Measurements from ENCODE around the gene NDUFAF2. TPM values are rescaled to one million over a fixed set of nuclear protein-coding genes. Genes with fewer than 3 reads are reported as not detected.

The NDUFAF2 gene
- total RNA-seq, 1 experiment from 2014 or later, result 44.5 TPM

DNA sequence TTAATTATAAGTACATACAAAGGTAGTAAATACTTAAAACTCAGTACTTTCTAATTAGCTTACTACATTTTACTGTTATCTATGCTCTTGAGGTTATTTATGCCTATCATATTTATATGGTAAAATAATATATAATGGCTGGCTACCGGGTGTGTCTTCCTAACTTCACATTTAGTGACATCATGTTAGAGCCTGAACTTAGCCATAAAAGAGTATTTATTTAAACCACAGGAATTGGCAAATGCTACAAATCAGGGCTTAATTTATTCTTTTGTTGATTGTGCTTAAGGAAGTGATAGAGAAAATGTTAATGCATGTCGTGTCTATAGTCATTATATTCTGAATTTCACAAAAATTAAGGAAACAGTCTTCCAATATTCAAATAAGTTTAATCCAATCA is 73.1 kb downstream of the NDUFAF2 start:
- CTCF ChIA-PET, result interaction anchor here (0.6 kb wide), 1 partner anchor 319 kb away, joined by 3 read pairs; no protein-coding TSS in a partner anchor
- H3K27me3 Mint-ChIP-seq (ENCODE audit: unreplicated experiment), result no peaks in the 10 kb centered on the region
- DNase-seq, result no peak
- intact Hi-C loops (cut with micrococcal nuclease; ENCODE audit: unreplicated experiment), result no loop called here
- TF ChIP-seq, protein P1, sequence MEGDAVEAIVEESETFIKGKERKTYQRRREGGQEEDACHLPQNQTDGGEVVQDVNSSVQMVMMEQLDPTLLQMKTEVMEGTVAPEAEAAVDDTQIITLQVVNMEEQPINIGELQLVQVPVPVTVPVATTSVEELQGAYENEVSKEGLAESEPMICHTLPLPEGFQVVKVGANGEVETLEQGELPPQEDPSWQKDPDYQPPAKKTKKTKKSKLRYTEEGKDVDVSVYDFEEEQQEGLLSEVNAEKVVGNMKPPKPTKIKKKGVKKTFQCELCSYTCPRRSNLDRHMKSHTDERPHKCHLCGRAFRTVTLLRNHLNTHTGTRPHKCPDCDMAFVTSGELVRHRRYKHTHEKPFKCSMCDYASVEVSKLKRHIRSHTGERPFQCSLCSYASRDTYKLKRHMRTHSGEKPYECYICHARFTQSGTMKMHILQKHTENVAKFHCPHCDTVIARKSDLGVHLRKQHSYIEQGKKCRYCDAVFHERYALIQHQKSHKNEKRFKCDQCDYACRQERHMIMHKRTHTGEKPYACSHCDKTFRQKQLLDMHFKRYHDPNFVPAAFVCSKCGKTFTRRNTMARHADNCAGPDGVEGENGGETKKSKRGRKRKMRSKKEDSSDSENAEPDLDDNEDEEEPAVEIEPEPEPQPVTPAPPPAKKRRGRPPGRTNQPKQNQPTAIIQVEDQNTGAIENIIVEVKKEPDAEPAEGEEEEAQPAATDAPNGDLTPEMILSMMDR (IDR thresholded peaks at IDR 0.05; ENCODE audit: unreplicated experiment), result no peak
- no TSS peak for BruUV-seq (replicated peaks)
- H3K9me3 Mint-ChIP-seq (ENCODE audit: low read depth, unreplicated experiment), result no peaks in the 10 kb centered on the region
- H3K4me3 Mint-ChIP-seq (ENCODE audit: low read depth, unreplicated experiment), result no peak overlapping the region
- H3K36me3 Mint-ChIP-seq (ENCODE audit: insufficient read depth, unreplicated experiment), result peaks cover 7% of the 10 kb centered on the region
- H3K27ac Mint-ChIP-seq (ENCODE audit: unreplicated experiment), result no peak overlapping the region
- H3K4me1 Mint-ChIP-seq (ENCODE audit: low read depth, unreplicated experiment), result peaks cover 14% of the 10 kb centered on the region

DNA sequence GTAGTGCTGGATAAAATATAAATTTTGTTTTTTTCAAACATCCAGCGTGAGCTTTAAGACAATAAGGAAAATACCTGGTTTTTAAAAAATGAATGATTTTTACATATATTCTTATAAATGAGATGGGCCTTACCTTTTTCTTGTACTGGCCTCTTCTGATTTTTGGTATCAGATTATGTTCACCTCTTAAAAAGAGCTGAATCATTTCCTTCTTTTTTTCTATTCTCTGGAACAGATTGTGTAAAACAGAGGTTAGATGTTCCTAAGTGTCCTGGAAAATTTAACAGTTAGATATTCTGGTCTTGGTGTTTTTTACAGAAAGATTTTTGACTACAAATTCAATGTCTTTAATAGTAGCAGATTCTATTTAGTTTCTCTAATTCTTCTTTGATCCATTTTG is 74.6 kb downstream of the NDUFAF2 start:
- no peaks in the 10 kb centered on the region for H3K9me3 Mint-ChIP-seq (ENCODE audit: low read depth, unreplicated experiment)
- CTCF ChIA-PET, result no interaction called here
- no peak for DNase-seq
- H3K27ac Mint-ChIP-seq (ENCODE audit: unreplicated experiment), result no peak overlapping the region
- TF ChIP-seq, protein P1 (IDR thresholded peaks at IDR 0.05; ENCODE audit: unreplicated experiment), result no peak
- intact Hi-C loops (cut with micrococcal nuclease; ENCODE audit: unreplicated experiment), result no loop called here
- BruUV-seq (replicated peaks), result no TSS peak
- H3K4me3 Mint-ChIP-seq (ENCODE audit: low read depth, unreplicated experiment), result no peak overlapping the region
- H3K36me3 Mint-ChIP-seq (ENCODE audit: insufficient read depth, unreplicated experiment), result peaks cover 7% of the 10 kb centered on the region
- no peaks in the 10 kb centered on the region for H3K27me3 Mint-ChIP-seq (ENCODE audit: unreplicated experiment)
- H3K4me1 Mint-ChIP-seq (ENCODE audit: low read depth, unreplicated experiment), result peaks cover 14% of the 10 kb centered on the region

DNA sequence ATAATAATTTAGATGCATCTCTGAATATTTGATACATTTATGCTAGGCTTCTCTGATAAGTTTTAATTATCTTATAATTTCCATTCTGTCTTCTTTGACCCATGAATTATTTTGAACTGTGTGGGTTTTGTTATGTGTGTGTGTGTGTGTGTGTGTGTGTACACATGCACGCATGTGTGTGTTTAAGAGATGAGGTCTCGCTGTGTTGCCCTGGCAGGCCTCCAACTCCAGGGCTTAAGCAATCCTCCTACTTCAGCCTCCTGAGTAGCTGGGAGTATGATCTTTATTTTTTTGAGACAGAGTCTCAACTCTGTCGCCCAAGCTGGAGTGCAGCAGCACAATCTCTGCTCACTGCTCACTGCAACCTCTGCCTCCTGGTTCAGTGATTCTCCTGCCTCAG is 75.4 kb downstream of the NDUFAF2 start:
- H3K9me3 Mint-ChIP-seq (ENCODE audit: low read depth, unreplicated experiment), result no peaks in the 10 kb centered on the region

DNA sequence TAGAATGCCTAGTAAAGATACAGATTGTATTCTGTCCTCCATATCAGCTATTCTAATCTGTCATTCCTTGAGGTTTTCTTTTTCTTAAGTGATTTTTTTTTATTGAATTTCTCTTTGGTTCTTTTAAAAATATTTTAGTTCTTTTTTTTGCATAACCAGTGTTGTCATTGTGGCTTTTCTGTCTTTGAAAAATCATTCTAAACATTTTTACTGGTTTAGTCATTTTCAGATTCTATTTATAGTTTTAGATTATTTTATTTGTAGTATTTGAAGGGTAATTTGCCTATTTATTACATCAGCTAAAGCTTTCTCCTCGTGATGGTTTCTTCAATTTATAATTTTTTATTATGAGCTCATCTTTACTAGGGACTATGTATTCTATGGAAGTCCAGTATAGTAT is 78.1 kb downstream of the NDUFAF2 start:
- peaks cover 14% of the 10 kb centered on the region for H3K4me1 Mint-ChIP-seq (ENCODE audit: low read depth, unreplicated experiment)
- no TSS peak for BruUV-seq (replicated peaks)
- no peaks in the 10 kb centered on the region for H3K27me3 Mint-ChIP-seq (ENCODE audit: unreplicated experiment)
- DNase-seq, result no peak
- TF ChIP-seq, protein P1 (IDR thresholded peaks at IDR 0.05; ENCODE audit: unreplicated experiment), result no peak
- peaks cover 7% of the 10 kb centered on the region for H3K36me3 Mint-ChIP-seq (ENCODE audit: insufficient read depth, unreplicated experiment)
- H3K27ac Mint-ChIP-seq (ENCODE audit: unreplicated experiment), result no peak overlapping the region
- CTCF ChIA-PET, result no interaction called here
- no peak overlapping the region for H3K4me3 Mint-ChIP-seq (ENCODE audit: low read depth, unreplicated experiment)
- H3K9me3 Mint-ChIP-seq (ENCODE audit: low read depth, unreplicated experiment), result no peaks in the 10 kb centered on the region
- intact Hi-C loops (cut with micrococcal nuclease; ENCODE audit: unreplicated experiment), result no loop called here

More for the DNA sequence above, 75.4 kb downstream of the NDUFAF2 start:
- peak; percentile 30 for DNase-seq
- H3K4me3 Mint-ChIP-seq (ENCODE audit: low read depth, unreplicated experiment), result no peak overlapping the region
- CTCF ChIA-PET, result no interaction called here
- peaks cover 7% of the 10 kb centered on the region for H3K36me3 Mint-ChIP-seq (ENCODE audit: insufficient read depth, unreplicated experiment)
- no TSS peak for BruUV-seq (replicated peaks)
- H3K4me1 Mint-ChIP-seq (ENCODE audit: low read depth, unreplicated experiment), result peaks cover 14% of the 10 kb centered on the region
- intact Hi-C loops (cut with micrococcal nuclease; ENCODE audit: unreplicated experiment), result no loop called here
- H3K27me3 Mint-ChIP-seq (ENCODE audit: unreplicated experiment), result no peaks in the 10 kb centered on the region
- H3K27ac Mint-ChIP-seq (ENCODE audit: unreplicated experiment), result no peak overlapping the region
- TF ChIP-seq, protein P1 (IDR thresholded peaks at IDR 0.05; ENCODE audit: unreplicated experiment), result no peak

Data from Calu3 (cell line).